ENCODE measurements around the gene MMAB. TPM values are rescaled to one million over a fixed set of nuclear protein-coding genes. Genes with fewer than 3 reads are reported as not detected.

Gene MMAB
- total and polyA plus RNA-seq, 10 of the 15 experiments (the other 5 are each of a cell fraction or from before 2014, with no cell fraction given): 10.6 to 65.3 (median 45.2) TPM

GRCh38 chr12:109586385-109587296 is 13.3 kb upstream of the MMAB start:
- TF ChIP-seq IKZF1 (conservative IDR thresholded peaks at IDR 0.05) (no peak), SKIL (IDR thresholded peaks at IDR 0.05; ENCODE audit: low read depth, poor library complexity, severe bottlenecking) (no peak), ZNF687 (IDR thresholded peaks at IDR 0.05) (no peak), POLR2AphosphoS5 (IDR thresholded peaks at IDR 0.05; ENCODE audit: low read length) (no peak), CHD2 (IDR thresholded peaks at IDR 0.05; ENCODE audit: borderline replicate concordance, low read depth, low read length) (no peak)
- no peak overlapping the region for H3K27ac ChIP-seq (ENCODE audit: control insufficient read depth, insufficient read depth)
- SMC1A ChIA-PET (ENCODE audit: uncharacterized antibody, unreplicated experiment): no interaction called here
- WGBS (ENCODE audit: insufficient coverage, insufficient replicate concordance, low lambda C conversion rate, missing lambda C conversion rate): 97% methylated on average over 10 of the region's 10 CpGs
- H3K79me2 ChIP-seq (ENCODE audit: control insufficient read depth, insufficient read depth, low read length): no peaks in the 10 kb centered on the region
- CTCF ChIA-PET: interaction anchor here (1.1 kb wide), 1 partner anchor 14 kb away, joined by 3 read pairs; the partner anchor contains the start of gene MMAB
- H3K36me3 ChIP-seq (ENCODE audit: control insufficient read depth in 2 of 2, insufficient read depth in 2 of 2, low read length in 1 of 2): peaks cover 3 to 8% of the 10 kb centered on the region in 2 experiments; a peak in 3 of 4 replicates
- ATAC-seq (no peak), FAIRE-seq (no peak), DNase-seq (ENCODE audit: low read depth, low spot score) (no peak)
- H3K27me3 ChIP-seq (replicated peaks in 1 of 2; ENCODE audit: control insufficient read depth in 2 of 2, insufficient read depth in 2 of 2, low read length in 1 of 2): no peaks in the 10 kb centered on the region
- no peak overlapping the region for H3K4me2 ChIP-seq (ENCODE audit: control insufficient read depth, insufficient read depth)
- no peak overlapping the region for H3K4me3 ChIP-seq
- no peak overlapping the region for H3K9ac ChIP-seq (ENCODE audit: control insufficient read depth, insufficient read depth, low read length)
- H4K20me1 ChIP-seq (ENCODE audit: control insufficient read depth, insufficient read depth): no peaks in the 10 kb centered on the region
- RAD21 ChIA-PET (ENCODE audit: unreplicated experiment): interaction anchor here (0.6 kb wide), 1 partner anchor 13 kb away, joined by 3 read pairs; the partner anchor contains the start of gene MVK
- intact Hi-C loops (cut with micrococcal nuclease; ENCODE audit: unreplicated experiment): no loop called here
- H3K9me3 ChIP-seq (replicated peaks; ENCODE audit: control insufficient read depth, insufficient read depth, low read length): no peaks in the 10 kb centered on the region
- BruUV-seq (replicated peaks): no TSS peak
- no peaks in the 10 kb centered on the region for H3K4me1 ChIP-seq (ENCODE audit: control insufficient read depth, insufficient read depth, low read length)
- POLR2A ChIA-PET: no interaction called here
- no peak overlapping the region for H2AFZ ChIP-seq (ENCODE audit: control insufficient read depth, low read depth, low read length)
- in situ Hi-C loops (cut with MboI): no loop called here

All from GM12878 (cell line).